ENCODE results near the gene PHACTR3. TPM values are rescaled to one million over a fixed set of nuclear protein-coding genes. Genes with fewer than 3 reads are reported as not detected.

PHACTR3 gene
- polyA plus RNA-seq, 1 donor (not counting 4 experiments of a cell fraction or from before 2014, with no cell fraction given): 2.6 TPM

GRCh38 chr20:59813948-59814839 is 209.9 kb downstream of the PHACTR3 start:
- DNase-seq (ENCODE audit: low read depth, low spot score): no peak
- no peaks in the 10 kb centered on the region for H3K36me3 ChIP-seq (ENCODE audit: control insufficient read depth in 2 of 2, extremely low read depth in 1 of 2, insufficient read depth in 2 of 2, low read length in 2 of 2)
- peaks cover 16% of the 10 kb centered on the region for H3K27me3 ChIP-seq (ENCODE audit: control insufficient read depth, extremely low read depth, insufficient read depth, low read length)
- H3K9ac ChIP-seq (ENCODE audit: control insufficient read depth, extremely low read depth, insufficient read depth, low read length): no peak overlapping the region
- no peak overlapping the region for H3K4me2 ChIP-seq (ENCODE audit: control insufficient read depth, extremely low read depth, insufficient read depth, low read depth, low read length)
- no peaks in the 10 kb centered on the region for H3K9me1 ChIP-seq (ENCODE audit: control insufficient read depth, extremely low read depth, insufficient read depth, low read length)
- no peaks in the 10 kb centered on the region for H4K20me1 ChIP-seq (ENCODE audit: control insufficient read depth, extremely low read depth, insufficient read depth, low read length)
- no peaks in the 10 kb centered on the region for H3K9me3 ChIP-seq (ENCODE audit: control insufficient read depth, low read depth, low read length)
- dilution Hi-C loops (cut with MboI; ENCODE audit: extremely low pct_ligation_motif_present, low sequenced_read_pairs): no loop called here
- no peak overlapping the region for H3K4me3 ChIP-seq (ENCODE audit: control insufficient read depth in 2 of 3, extremely low read depth in 1 of 3, insufficient read depth in 2 of 3, low read depth in 1 of 3, low read length in 3 of 3)
- H3K27ac ChIP-seq (ENCODE audit: control insufficient read depth, insufficient read depth, low read length): no peak overlapping the region
- H3K79me2 ChIP-seq (ENCODE audit: control insufficient read depth, insufficient read depth, low read length): no peaks in the 10 kb centered on the region
- TF ChIP-seq CTCF (optimal IDR thresholded peaks at IDR 0.05 in 1 of 3, IDR thresholded peaks at IDR 0.05 in 1 of 3, conservative IDR thresholded peaks at IDR 0.05 in 1 of 3; ENCODE audit: extremely low read depth in 1 of 3, insufficient read depth in 2 of 3, low read length in 3 of 3): no peak
- TF ChIP-seq EZH2 (IDR thresholded peaks at IDR 0.05; ENCODE audit: low read length): no peak
- H2AFZ ChIP-seq (ENCODE audit: control insufficient read depth, low read length): no peak overlapping the region
- H3K4me1 ChIP-seq (ENCODE audit: control insufficient read depth, extremely low read depth, insufficient read depth, low read length): no peaks in the 10 kb centered on the region
- FAIRE-seq: no peak

- dilution Hi-C loops (cut with MboI; ENCODE audit: extremely low pct_ligation_motif_present, low sequenced_read_pairs): no loop called here
- Histone ChIP-seq H3K4me3 (ENCODE audit: control insufficient read depth in 2 of 3, extremely low read depth in 1 of 3, insufficient read depth in 2 of 3, low read depth in 1 of 3, low read length in 3 of 3) (no peak overlapping the region), H3K36me3 (ENCODE audit: control insufficient read depth in 2 of 2, extremely low read depth in 1 of 2, insufficient read depth in 2 of 2, low read length in 2 of 2) (no peaks in the 10 kb centered on the region), H3K9ac (ENCODE audit: control insufficient read depth, extremely low read depth, insufficient read depth, low read length) (no peak overlapping the region), H4K20me1 (ENCODE audit: control insufficient read depth, extremely low read depth, insufficient read depth, low read length) (no peaks in the 10 kb centered on the region), H3K4me2 (ENCODE audit: control insufficient read depth, extremely low read depth, insufficient read depth, low read depth, low read length) (no peak overlapping the region), H3K4me1 (ENCODE audit: control insufficient read depth, extremely low read depth, insufficient read depth, low read length) (no peaks in the 10 kb centered on the region), H3K79me2 (ENCODE audit: control insufficient read depth, insufficient read depth, low read length) (no peaks in the 10 kb centered on the region), H3K9me1 (ENCODE audit: control insufficient read depth, extremely low read depth, insufficient read depth, low read length) (no peaks in the 10 kb centered on the region), H2AFZ (ENCODE audit: control insufficient read depth, low read length) (no peak overlapping the region), H3K27me3 (ENCODE audit: control insufficient read depth, extremely low read depth, insufficient read depth, low read length) (peaks cover 16% of the 10 kb centered on the region), H3K27ac (ENCODE audit: control insufficient read depth, insufficient read depth, low read length) (no peak overlapping the region), H3K9me3 (ENCODE audit: control insufficient read depth, low read depth, low read length) (no peaks in the 10 kb centered on the region)
- FAIRE-seq (no peak), DNase-seq (ENCODE audit: low read depth, low spot score) (no peak)
- no peak for TF ChIP-seq EZH2 (IDR thresholded peaks at IDR 0.05; ENCODE audit: low read length)
- TF ChIP-seq CTCF (optimal IDR thresholded peaks at IDR 0.05 in 1 of 3, IDR thresholded peaks at IDR 0.05 in 1 of 3, conservative IDR thresholded peaks at IDR 0.05 in 1 of 3; ENCODE audit: extremely low read depth in 1 of 3, insufficient read depth in 2 of 3, low read length in 3 of 3): no peak
Measured at GRCh38 chr20:59814840-59815340, 210.6 kb downstream of the PHACTR3 start.
